Keratinocyte (primary cell): ENCODE results near the gene TP53BP2. TPM values are rescaled to one million over a fixed set of nuclear protein-coding genes. Genes with fewer than 3 reads are reported as not detected.

Experiments used
- DNase-seq: peaks from one replicate; pipeline ENCODE4 v3.0.0-alpha.2; 2011; ENCODE audit warnings: low read depth, missing footprints, low spot score
- FAIRE-seq: peaks from 2 replicates; lab custom pipeline; 2011; peaks lifted over from hg19 to GRCh38; lab: Jason Lieb, UNC
- H2AFZ ChIP-seq: 2 replicates; pipeline ENCODE4 v1.6.0; 2012; ENCODE audit warnings: low read length, control low read depth, inconsistent platforms; ENCODE audit not compliant: control insufficient read depth
- H3K27ac ChIP-seq: 2 replicates; pipeline ENCODE4 v1.5.1; 2011; ENCODE audit warnings: low read length; ENCODE audit not compliant: control insufficient read depth, insufficient read depth
- H3K27me3 ChIP-seq: 3 replicates; pipeline ENCODE4 v1.6.0; 2011; ENCODE audit warnings: low read length; ENCODE audit not compliant: control insufficient read depth, insufficient read depth; ENCODE audit errors: extremely low read depth
- H3K36me3 ChIP-seq, 2 experiments: 2 replicates in 1 of 2; 3 replicates in 1 of 2; pipeline ENCODE4 v1.5.1; 2011; ENCODE audit warnings: low read length in 2 of 2, mild to moderate bottlenecking in 1 of 2; ENCODE audit not compliant: control insufficient read depth in 2 of 2, insufficient read depth in 2 of 2; ENCODE audit errors: extremely low read depth in 1 of 2
- H3K4me1 ChIP-seq: 3 replicates; pipeline ENCODE4 v1.5.1; 2011; ENCODE audit warnings: low read length; ENCODE audit not compliant: control insufficient read depth, insufficient read depth; ENCODE audit errors: extremely low read depth
- H3K4me2 ChIP-seq: 3 replicates; pipeline ENCODE4 v1.6.0; 2011; ENCODE audit warnings: low read depth, low read length; ENCODE audit not compliant: control insufficient read depth, insufficient read depth; ENCODE audit errors: extremely low read depth
- H3K4me3 ChIP-seq, 3 experiments: fragments of 200-600 bp in 1 of 3; sonication (generic) in 1 of 3; 2 replicates in 2 of 3; 3 replicates in 1 of 3; pipeline ENCODE4 v1.5.1; 2011 to 2016; ENCODE audit warnings: low read length in 3 of 3, mild to moderate bottlenecking in 3 of 3, control low read depth in 2 of 3, inconsistent platforms in 1 of 3, low read depth in 1 of 3, mixed read lengths in 1 of 3, mixed run types in 1 of 3, moderate library complexity in 1 of 3; ENCODE audit not compliant: control insufficient read depth in 2 of 3, insufficient read depth in 2 of 3; ENCODE audit errors: extremely low read depth in 1 of 3
- H3K79me2 ChIP-seq: 2 replicates; pipeline ENCODE4 v1.6.0; 2012; ENCODE audit warnings: low read length; ENCODE audit not compliant: control insufficient read depth, insufficient read depth
- H3K9ac ChIP-seq: 3 replicates; pipeline ENCODE4 v1.6.0; 2011; ENCODE audit warnings: low read length; ENCODE audit not compliant: control insufficient read depth, insufficient read depth; ENCODE audit errors: extremely low read depth
- H3K9me1 ChIP-seq: 3 replicates; pipeline ENCODE4 v1.6.0; 2011; ENCODE audit warnings: low read length; ENCODE audit not compliant: control insufficient read depth, insufficient read depth; ENCODE audit errors: extremely low read depth
- H3K9me3 ChIP-seq: 2 replicates; pipeline ENCODE4 v1.5.1; 2012; ENCODE audit warnings: low read depth, low read length; ENCODE audit not compliant: control insufficient read depth
- H4K20me1 ChIP-seq: 3 replicates; pipeline ENCODE4 v1.6.0; 2011; ENCODE audit warnings: low read length; ENCODE audit not compliant: control insufficient read depth, insufficient read depth; ENCODE audit errors: extremely low read depth
- CTCF ChIP-seq, 3 experiments: IDR thresholded peaks in 1 of 3; conservative IDR thresholded peaks in 1 of 3; optimal IDR thresholded peaks in 1 of 3; 2 replicates in 2 of 3; 3 replicates in 1 of 3; pipeline versions ENCODE3 to v1.5.1; 2011; ENCODE audit warnings: low read length in 3 of 3, mild to moderate bottlenecking in 3 of 3, moderate library complexity in 2 of 3, control low read depth in 1 of 3, inconsistent platforms in 1 of 3; ENCODE audit not compliant: insufficient read depth in 2 of 3; ENCODE audit errors: extremely low read depth in 1 of 3
- EZH2 ChIP-seq: IDR thresholded peaks from one replicate; pipeline ENCODE4 v1.6.1; 2012; ENCODE audit warnings: inconsistent platforms, mild to moderate bottlenecking, low read length, moderate library complexity
- dilution Hi-C: fragments of 300-500 bp; cut with MboI; formaldehyde crosslinking; loops from one replicate; pipeline ENCODE4 v1.7.0; 2020; ENCODE audit warnings: low sequenced_read_pairs; ENCODE audit not compliant: extremely low pct_ligation_motif_present
- polyA plus RNA-seq, 5 experiments: library from polyadenylated mRNA; depleted of rRNA in 3 of 5; stranded (reverse) in 3 of 5; stranded (forward) in 1 of 5; unstranded in 1 of 5; fragments of >200 nt; gene quantifications; 1 replicate in 1 of 5; 2 replicates in 3 of 5; 3 replicates in 1 of 5; pipeline versions ENCODE4 v1.2.1 to v1.2.3, GENCODE V29; 2011 to 2012; ENCODE audit warnings: missing spikeins in 2 of 5, low read depth in 1 of 5, low replicate concordance in 1 of 5

Gene TP53BP2
- polyA plus RNA-seq, 1 donor (not counting 4 experiments of a cell fraction or from before 2014, with no cell fraction given) = 22.5 TPM

DNA sequence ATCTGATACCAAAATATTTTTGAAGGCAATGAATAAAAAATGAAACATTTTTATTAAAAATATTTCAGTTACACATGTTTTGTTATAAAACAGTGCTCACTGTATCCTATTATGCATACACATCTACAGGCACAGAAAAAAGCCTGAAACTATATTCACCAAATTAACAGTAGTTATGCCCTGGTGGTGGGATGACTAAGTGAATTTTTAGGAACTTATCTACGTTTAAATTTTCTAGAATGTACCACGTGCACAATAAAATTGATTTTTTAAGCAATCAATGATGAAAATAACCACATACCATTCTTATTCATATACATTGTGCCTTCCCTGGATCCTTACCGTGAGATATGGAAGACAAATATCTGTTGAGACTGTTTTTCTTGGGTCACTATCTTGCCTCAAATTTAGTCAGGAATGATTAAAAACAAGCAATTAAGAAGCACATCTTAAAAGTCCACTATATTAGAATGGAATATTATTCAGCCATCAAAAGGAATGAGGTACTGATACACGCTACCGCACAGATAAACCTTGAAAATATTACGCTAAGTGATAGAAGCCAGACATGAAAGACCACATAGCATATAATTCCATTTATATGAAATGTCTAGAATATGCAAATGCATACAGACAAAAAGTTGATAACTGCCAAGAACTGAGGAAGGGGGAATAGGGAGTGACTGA lies 17.4 kb downstream of the TP53BP2 start:
- peaks cover 79% of the 10 kb centered on the region for H3K79me2 ChIP-seq
- no peak for TF ChIP-seq CTCF (optimal IDR thresholded peaks at IDR 0.05 in 1 of 3, IDR thresholded peaks at IDR 0.05 in 1 of 3, conservative IDR thresholded peaks at IDR 0.05 in 1 of 3; ENCODE audit: extremely low read depth in 1 of 3, insufficient read depth in 2 of 3, low read length in 3 of 3)
- no peak for TF ChIP-seq EZH2
- DNase-seq (no peak), FAIRE-seq (no peak)
- H3K27me3 ChIP-seq = no peaks in the 10 kb centered on the region
- no peaks in the 10 kb centered on the region for H3K9me1 ChIP-seq
- H3K9ac ChIP-seq = no peak overlapping the region
- H4K20me1 ChIP-seq = no peaks in the 10 kb centered on the region
- no peak overlapping the region for H3K4me3 ChIP-seq
- no peaks in the 10 kb centered on the region for H3K9me3 ChIP-seq
- no peaks in the 10 kb centered on the region for H3K36me3 ChIP-seq
- no peak overlapping the region for H3K4me2 ChIP-seq
- dilution Hi-C loops = no loop called here
- H2AFZ ChIP-seq = no peak overlapping the region
- H3K27ac ChIP-seq = no peak overlapping the region
- H3K4me1 ChIP-seq = peaks cover 17% of the 10 kb centered on the region

GRCh38 chr1:223827193-223827663 lies 18.5 kb downstream of the TP53BP2 start:
- peaks cover 78% of the 10 kb centered on the region for H3K79me2 ChIP-seq
- H3K4me1 ChIP-seq = peaks cover 11% of the 10 kb centered on the region
- no peak overlapping the region for H3K4me2 ChIP-seq
- H3K27ac ChIP-seq = no peak overlapping the region
- FAIRE-seq = peak; percentile 91
- dilution Hi-C loops = no loop called here
- peak overlapping the region; percentile 19 for H2AFZ ChIP-seq
- H3K27me3 ChIP-seq = no peaks in the 10 kb centered on the region
- no peaks in the 10 kb centered on the region for H4K20me1 ChIP-seq
- no peak for DNase-seq
- no peak overlapping the region for H3K4me3 ChIP-seq
- TF ChIP-seq CTCF (optimal IDR thresholded peaks at IDR 0.05 in 1 of 3, IDR thresholded peaks at IDR 0.05 in 1 of 3, conservative IDR thresholded peaks at IDR 0.05 in 1 of 3; ENCODE audit: extremely low read depth in 1 of 3, insufficient read depth in 2 of 3, low read length in 3 of 3) (no peak), EZH2 (no peak)
- H3K9ac ChIP-seq = no peak overlapping the region
- H3K9me1 ChIP-seq = no peaks in the 10 kb centered on the region
- no peaks in the 10 kb centered on the region for H3K9me3 ChIP-seq
- H3K36me3 ChIP-seq = no peaks in the 10 kb centered on the region
